ENCODE results near the gene HSP90AB1. TPM values are rescaled to one million over a fixed set of nuclear protein-coding genes. Genes with fewer than 3 reads are reported as not detected.

HSP90AB1 gene
- total and polyA plus RNA-seq, 9 of the 15 experiments (the other 6 are each of a cell fraction or from before 2014, with no cell fraction given) = 1,780 to 3,358 (median 2,262) TPM

DNA sequence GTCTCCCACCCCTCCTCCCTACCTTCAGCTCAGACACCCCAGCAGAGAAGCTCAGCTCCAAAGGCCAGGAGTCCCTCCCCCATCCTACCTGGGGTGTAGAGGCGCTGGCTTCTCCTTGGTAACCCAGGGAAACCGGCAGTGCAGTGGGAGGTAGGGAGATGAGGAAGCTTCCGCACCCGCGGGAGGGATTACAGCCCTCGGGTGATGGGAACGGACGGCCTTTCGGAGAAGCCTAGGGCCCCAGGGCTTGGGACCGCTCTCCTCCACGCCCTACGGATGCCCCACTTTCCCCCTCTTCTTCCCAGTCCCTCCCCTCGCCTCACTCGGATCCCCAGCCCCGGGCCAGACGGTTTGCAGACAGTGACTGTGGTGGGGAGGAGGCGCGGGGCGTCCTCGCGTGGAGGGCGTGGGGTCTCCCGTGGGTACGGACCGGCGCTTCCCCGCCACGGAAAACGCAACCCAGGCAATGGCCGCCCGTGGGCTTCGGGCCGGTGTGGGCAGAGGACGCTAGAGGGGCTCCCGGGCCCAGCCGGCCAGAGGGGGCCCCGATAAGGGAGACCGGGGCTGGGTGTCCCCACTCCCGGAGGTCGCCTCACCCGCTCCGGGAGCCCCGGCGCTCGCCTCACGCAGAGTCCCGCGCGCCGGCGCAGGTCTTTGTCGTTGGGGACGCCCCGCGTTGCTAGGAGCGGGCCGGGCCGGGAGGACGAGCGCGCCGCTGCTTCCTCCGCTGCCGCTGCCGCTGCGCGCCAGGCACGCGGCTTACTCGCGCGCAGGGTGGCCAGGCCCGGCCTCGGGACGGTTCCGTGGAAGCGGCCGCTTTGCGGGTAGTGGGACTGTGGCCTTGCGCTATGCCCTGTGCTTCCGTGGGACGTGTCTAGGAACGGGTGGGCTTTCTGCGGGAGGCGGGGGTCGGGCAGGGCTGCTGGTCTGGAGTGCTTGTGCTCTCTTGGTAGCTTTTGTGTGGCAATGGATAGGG lies 50.5 kb downstream of the HSP90AB1 start (continued):
- TF ChIP-seq EP300 (IDR thresholded peaks at IDR 0.05; ENCODE audit: low read length) = no peak
- no peak for TF ChIP-seq ZNF217 (CRISPR knock-in tag; IDR thresholded peaks at IDR 0.05)
- no peak for TF ChIP-seq NCOA4 (IDR thresholded peaks at IDR 0.05; ENCODE audit: partially characterized antibody)
- no peak for TF ChIP-seq PURB (CRISPR knock-in tag; IDR thresholded peaks at IDR 0.05; ENCODE audit: low read depth)
- TF ChIP-seq NR2C2 (CRISPR knock-in tag; IDR thresholded peaks at IDR 0.05) = no peak
- no peak for TF ChIP-seq NR2C2 (tag; IDR thresholded peaks at IDR 0.05)
- TF ChIP-seq CCNT2 (IDR thresholded peaks at IDR 0.05; ENCODE audit: borderline replicate concordance, extremely low read depth, insufficient read length, low read depth, low read length) = peak; percentile 8
- TF ChIP-seq MED1 (CRISPR knock-in tag; IDR thresholded peaks at IDR 0.05; ENCODE audit: borderline replicate concordance) = no peak
- TF ChIP-seq, protein P1, sequence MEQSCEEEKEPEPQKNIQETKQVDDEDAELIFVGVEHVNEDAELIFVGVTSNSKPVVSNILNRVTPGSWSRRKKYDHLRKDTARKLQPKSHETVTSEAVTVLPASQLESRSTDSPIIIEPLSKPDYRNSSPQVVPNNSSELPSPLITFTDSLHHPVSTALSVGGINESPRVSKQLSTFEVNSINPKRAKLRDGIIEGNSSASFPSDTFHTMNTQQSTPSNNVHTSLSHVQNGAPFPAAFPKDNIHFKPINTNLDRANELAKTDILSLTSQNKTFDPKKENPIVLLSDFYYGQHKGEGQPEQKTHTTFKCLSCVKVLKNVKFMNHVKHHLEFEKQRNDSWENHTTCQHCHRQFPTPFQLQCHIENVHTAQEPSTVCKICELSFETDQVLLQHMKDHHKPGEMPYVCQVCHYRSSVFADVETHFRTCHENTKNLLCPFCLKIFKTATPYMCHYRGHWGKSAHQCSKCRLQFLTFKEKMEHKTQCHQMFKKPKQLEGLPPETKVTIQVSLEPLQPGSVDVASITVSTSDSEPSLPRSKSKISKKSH (CRISPR knock-in tag; IDR thresholded peaks at IDR 0.05) = no peak
- TF ChIP-seq ARID2 (IDR thresholded peaks at IDR 0.05) = no peak
- no peak for TF ChIP-seq ARNT (IDR thresholded peaks at IDR 0.05)
- no peak for TF ChIP-seq ETS2 (tag; IDR thresholded peaks at IDR 0.05; ENCODE audit: borderline replicate concordance, poor library complexity, severe bottlenecking)
- TF ChIP-seq, protein P2, sequence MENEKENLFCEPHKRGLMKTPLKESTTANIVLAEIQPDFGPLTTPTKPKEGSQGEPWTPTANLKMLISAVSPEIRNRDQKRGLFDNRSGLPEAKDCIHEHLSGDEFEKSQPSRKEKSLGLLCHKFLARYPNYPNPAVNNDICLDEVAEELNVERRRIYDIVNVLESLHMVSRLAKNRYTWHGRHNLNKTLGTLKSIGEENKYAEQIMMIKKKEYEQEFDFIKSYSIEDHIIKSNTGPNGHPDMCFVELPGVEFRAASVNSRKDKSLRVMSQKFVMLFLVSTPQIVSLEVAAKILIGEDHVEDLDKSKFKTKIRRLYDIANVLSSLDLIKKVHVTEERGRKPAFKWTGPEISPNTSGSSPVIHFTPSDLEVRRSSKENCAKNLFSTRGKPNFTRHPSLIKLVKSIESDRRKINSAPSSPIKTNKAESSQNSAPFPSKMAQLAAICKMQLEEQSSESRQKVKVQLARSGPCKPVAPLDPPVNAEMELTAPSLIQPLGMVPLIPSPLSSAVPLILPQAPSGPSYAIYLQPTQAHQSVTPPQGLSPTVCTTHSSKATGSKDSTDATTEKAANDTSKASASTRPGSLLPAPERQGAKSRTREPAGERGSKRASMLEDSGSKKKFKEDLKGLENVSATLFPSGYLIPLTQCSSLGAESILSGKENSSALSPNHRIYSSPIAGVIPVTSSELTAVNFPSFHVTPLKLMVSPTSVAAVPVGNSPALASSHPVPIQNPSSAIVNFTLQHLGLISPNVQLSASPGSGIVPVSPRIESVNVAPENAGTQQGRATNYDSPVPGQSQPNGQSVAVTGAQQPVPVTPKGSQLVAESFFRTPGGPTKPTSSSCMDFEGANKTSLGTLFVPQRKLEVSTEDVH (IDR thresholded peaks at IDR 0.05; ENCODE audit: low read depth, partially characterized antibody) = no peak
- TF ChIP-seq ZNF124 (CRISPR knock-in tag; IDR thresholded peaks at IDR 0.05) = 0 out of 2 replicates have a peak, but pooled peaks have one; percentile 20
- TF ChIP-seq RFX1 (IDR thresholded peaks at IDR 0.05) = peak; percentile 75; the same call in 1 of the 2 replicates
- TF ChIP-seq TCFL5 (CRISPR knock-in tag; conservative IDR thresholded peaks at IDR 0.05) = no peak
- TF ChIP-seq CCAR2 (IDR thresholded peaks at IDR 0.05; ENCODE audit: low read depth, low read length) = no peak
- TF ChIP-seq, protein P3, sequence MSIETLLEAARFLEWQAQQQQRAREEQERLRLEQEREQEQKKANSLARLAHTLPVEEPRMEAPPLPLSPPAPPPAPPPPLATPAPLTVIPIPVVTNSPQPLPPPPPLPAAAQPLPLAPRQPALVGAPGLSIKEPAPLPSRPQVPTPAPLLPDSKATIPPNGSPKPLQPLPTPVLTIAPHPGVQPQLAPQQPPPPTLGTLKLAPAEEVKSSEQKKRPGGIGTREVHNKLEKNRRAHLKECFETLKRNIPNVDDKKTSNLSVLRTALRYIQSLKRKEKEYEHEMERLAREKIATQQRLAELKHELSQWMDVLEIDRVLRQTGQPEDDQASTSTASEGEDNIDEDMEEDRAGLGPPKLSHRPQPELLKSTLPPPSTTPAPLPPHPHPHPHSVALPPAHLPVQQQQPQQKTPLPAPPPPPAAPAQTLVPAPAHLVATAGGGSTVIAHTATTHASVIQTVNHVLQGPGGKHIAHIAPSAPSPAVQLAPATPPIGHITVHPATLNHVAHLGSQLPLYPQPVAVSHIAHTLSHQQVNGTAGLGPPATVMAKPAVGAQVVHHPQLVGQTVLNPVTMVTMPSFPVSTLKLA (conservative IDR thresholded peaks at IDR 0.05) = peak in 1 of 2 experiments; percentile 58; a peak in 1 of 4 replicates
- no peak for TF ChIP-seq ZNF253 (CRISPR knock-in tag; conservative IDR thresholded peaks at IDR 0.05)

Measured in K562 (cell line).